SW480 (cell line): ENCODE results near the gene NR6A1.
A peak's percentile ranks its signal among the peaks of the same experiment; 100 is the strongest.

ENCODE experiments used
- DNase-seq: peaks from one replicate; pipeline ENCODE4 v3.0.0-alpha.2; 2016; ENCODE audit warnings: low spot score

NR6A1 gene

DNA sequence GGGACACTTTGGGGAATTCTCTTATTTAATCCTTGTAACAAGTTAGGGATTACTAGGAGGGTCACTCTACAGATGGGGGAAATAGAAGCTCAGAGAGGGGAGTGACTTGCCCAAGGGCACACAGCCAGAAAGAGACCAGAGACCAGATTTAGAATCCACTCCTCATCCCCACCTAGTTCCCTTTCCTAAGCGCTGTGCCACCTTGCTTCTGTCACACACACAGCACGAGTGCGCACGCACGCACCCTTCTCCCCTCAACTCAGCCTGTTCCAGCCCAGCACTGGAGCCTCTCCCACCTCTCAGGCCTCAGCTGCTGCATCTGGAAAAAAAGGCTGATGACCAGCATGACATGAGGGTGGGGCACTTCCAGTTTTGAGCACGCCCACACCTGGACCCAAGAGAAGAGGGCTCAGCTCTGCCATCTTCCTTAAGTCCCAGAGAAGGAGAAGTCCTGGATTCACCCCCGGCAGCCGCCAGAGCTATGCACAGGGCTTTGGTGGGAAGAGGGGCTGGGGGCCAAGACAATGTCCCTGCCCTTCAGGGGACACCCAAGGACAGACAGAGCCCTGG, 282.4 kb downstream of the NR6A1 start:
- no peak for DNase-seq

DNA sequence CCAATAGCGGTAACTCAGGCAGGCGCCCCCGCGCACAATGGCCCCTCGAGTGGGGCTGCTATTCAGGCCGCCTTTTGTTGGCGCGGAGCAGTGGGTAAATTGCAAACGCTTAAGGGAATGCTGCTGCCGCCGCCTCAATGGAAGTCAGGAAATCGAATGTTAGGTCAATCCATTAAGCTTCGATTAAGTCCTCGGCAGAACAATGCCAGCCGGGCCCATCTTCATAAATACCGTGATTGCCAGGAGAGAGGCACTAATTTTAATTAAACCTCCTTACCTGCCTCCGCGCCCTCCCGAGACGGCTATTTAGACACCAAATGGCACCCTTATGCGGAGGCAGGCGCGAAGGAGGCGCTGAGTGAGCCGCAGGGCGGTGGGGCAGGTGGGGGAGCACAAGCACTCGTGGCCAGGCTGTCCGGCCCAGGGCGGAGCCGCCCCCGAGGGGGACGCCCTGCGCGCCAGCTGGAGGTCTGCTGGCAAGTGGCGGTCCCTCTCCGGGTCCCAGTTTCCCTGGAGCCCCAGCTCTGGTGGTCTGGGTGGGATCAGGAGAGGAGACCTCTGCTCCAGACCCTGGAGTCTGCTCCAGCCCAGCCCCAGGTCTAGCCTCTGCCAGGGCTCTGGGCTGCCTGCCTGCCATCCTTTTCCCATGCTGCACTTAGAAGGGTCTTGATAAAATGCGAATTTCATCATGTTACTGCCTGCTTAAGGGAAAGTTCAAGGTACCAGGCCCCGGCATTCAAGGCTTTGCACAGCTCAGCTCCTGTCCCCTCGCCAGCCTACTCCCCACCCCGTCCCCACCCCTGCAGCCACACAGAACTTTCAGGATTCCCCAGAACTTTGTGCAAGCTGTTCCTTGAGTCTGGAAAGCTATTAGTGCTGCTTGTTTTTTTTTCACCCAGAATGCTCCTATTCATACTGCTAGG, 283.6 kb downstream of the NR6A1 start:
- DNase-seq, result no peak

DNA sequence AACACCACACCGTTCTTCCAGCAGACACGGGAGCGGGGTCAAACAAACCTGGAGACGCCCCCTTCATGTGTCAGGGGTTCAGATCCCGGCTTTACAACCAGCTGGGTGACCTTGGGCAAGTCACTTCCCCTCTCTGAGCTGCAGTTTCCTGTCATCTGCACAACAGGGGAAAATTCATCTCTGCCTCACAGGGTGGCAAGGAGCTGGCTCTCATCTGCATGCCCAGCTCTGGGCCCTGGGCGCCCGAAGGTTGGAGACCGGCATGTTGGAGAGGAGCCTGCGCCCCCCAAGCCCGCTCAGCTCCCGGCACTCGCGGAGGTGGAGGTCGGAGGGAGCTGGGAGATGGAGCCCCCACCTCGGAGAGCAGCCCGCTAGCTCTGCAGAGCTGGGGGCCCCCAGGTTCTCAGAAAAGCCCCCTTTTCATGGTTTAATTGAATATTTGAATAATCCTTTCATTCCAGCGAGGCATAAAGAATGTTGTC, 284.3 kb downstream of the NR6A1 start:
- DNase-seq, result no peak

- no peak for DNase-seq
Measured at GRCh38 chr9:124485936-124486335, 285.2 kb downstream of the NR6A1 start.

DNA sequence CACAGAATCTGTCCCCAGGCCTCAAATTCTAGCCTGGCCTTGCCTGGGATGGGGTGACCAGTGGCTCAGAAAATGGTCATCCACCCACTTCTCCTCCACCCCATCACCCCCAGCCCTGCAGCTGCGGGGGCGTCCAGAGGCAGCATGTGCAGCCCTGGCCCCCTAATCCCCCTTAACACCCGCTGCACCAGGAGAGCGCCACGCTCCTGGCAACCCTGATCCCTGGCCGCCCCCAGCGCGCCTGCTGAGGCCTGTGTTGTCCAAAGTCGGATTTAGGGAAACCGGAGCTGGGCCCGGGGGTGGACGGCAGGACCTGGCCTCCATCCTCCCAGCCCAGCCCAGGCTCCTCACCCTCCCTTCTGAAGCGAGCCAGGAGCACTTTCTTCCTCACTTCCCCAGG, 285.9 kb downstream of the NR6A1 start:
- no peak for DNase-seq

- no peak for DNase-seq
Measured at GRCh38 chr9:124483481-124483880, 287.6 kb downstream of the NR6A1 start.

- peak; percentile 65 for DNase-seq
Measured at GRCh38 chr9:124482431-124483031, 288.6 kb downstream of the NR6A1 start.

- DNase-seq, result no peak
Measured at GRCh38 chr9:124481115-124481514, 290.0 kb downstream of the NR6A1 start.

DNA sequence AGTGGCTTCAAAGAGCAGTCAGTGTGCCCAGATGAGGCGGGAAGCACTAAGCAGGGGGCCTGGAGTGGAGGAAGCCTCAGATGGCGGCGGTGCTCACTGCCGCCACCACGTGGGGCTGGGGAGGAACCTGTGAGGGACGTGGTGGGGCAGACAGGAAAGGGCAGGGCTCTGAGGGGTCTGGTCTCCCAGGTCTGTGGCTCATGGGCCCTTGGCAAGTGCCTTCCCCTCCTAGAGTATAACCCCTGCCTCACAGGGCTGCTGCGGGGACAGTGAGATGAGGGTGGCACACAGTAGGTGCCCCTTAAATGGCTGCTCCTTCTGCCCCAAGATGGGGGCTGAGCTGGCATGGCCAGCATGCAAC, 290.5 kb downstream of the NR6A1 start:
- no peak for DNase-seq

- no peak for DNase-seq
Measured at GRCh38 chr9:124479947-124480620, 291.0 kb downstream of the NR6A1 start.

DNA sequence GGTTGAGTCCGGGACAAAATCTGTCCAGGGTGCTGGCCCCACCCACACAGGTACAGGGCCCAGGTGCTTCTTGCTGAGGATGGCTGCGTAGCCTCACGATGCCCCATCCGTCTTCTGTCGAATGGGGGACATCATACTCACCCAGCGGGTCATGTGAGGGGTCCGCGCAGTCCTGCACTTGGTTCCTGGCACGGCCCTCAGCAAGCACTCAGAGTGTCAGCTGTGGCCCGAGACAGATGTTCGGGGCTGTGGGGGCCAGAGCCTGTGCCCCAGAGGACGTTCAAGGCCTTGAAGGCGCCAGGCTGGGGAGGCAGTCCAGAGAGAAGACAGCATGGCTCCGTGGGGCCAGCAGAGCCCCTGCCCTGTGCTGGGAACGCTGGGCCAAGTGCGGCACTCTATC, 291.7 kb downstream of the NR6A1 start:
- no peak for DNase-seq

DNA sequence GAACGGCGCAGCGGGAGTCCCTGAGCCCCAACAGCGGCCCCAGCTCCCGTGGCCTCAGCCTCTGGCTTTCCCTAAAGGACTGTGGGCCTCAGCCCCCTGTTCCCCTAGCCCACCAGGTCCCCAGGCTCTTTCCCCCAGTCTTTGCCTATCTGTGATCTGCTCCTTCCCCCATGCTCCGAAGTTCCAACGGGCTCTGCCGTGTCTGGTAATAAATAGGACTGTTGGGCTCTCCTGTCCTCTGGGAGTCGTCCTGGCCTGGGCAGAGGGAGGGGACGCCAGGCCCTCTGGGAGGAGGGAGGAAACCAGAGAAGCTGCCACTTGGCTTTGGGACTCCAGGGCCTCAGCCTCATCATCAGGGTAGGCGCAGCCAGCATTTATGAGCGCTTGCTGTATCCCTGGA, 292.8 kb downstream of the NR6A1 start:
- no peak for DNase-seq

DNA sequence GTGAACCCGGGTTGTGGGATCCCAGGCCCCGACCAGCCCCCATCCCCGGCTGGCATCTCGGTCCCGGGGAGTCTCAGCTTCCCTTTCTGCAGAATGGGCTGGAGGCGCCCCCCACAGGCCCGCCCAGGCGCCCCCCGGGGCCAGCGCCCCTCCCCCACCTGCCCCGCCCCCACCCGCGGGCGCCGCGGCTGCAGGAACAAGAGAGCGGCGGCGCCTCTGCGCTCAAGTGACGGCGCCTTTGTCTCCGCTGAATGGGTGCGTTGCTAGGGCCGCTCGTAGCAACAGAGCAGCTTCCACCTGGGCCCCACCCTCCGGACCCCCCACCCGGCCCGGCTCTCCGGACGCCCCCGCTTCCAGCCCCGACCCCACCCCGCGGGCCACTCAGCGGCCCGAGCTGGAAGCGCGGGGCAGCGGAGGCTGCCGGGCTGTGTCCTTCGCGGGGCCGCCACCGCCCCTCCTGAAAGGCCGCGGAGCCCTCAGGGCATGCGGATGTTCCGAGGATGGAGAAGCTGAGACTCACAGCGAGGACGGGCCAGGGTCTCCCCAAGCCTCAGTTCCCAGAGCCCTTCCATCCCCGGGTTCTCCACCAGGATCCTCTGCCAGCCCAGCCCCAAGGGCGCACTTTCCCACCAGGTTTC, 293.3 kb downstream of the NR6A1 start:
- DNase-seq, result no peak

- no peak for DNase-seq
Measured at GRCh38 chr9:124477211-124477647, 293.9 kb downstream of the NR6A1 start.

DNA sequence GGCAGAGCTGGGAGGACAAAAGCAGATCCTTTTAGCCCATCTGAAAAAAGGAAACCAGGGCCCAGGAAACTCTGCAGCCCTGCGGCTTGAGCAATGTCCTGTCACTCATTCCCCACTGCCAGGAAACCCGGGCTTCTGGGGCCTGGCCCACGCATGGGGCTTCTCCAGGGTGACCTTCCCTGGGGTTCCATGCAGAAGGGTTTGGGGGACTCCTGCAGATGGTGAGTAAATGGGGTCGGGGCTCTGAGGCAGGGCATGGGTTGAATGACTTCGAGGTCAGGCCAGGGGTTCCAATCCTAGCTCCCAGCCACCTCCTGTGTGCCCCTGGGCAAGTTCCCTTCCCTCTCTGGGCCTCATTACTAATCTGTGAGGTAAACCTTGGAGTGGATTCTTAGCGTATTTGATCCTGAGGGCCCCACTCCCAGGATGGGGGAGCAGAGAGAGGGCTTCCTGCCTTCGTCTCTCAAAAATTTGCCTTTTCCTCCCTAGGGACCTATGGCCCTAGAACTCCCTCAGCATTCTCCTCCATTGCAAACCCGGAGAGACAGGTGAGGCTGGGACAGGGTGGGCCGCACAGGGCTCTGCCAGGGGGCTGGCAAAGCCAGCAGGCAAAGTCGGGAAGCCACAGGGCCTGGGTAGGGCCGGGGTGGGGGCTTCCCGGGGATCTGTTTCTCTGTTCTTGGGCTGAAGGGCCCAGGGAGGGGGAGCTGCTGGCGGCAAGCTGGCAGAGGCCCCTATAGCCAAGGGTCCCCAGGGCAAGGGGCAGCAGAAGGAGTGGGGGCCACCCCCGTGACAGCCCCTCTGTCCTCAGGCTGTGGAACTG, 295.0 kb downstream of the NR6A1 start:
- no peak for DNase-seq

- no peak for DNase-seq
Measured at GRCh38 chr9:124475158-124475867, 295.8 kb downstream of the NR6A1 start.

DNA sequence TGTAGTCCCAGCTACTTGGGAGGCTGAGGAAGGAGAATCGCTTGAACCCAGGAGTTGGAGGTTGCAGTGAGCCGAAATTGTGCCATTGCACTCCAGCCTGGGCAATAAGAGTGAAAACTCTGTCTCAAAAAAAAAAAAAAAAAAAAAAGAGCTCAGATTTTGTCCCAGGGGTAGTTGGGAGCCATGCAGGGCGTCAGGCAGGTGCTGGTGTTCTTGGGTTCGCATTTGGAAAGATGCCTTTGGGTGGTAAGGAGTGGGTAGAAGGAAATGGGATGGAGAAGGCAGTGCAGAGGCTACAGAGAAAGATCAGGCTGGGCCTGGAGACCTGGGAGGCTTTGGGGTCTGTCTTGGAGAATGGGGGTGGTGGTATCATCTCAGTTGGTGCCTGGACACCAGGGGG, 297.0 kb downstream of the NR6A1 start:
- DNase-seq, result no peak

DNA sequence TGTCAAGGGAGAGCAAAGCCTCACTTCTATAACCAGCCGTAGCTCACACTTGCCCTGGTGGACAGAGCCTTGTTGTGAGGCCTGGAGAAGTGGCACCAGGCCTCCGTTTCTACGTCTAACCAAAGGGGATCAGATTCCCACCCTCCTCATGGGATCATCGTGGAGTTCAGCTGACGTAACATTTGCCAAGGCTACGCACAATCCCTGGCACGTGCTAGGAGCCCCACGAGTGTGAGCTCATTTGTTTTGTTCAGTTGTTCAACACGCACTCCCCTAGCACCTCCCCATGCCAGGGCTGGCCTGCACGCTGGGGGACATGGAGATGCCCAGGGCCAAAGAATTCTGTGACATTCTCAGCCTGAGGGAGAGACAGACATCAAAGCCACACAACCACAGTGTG, 297.8 kb downstream of the NR6A1 start:
- DNase-seq, result no peak

DNA sequence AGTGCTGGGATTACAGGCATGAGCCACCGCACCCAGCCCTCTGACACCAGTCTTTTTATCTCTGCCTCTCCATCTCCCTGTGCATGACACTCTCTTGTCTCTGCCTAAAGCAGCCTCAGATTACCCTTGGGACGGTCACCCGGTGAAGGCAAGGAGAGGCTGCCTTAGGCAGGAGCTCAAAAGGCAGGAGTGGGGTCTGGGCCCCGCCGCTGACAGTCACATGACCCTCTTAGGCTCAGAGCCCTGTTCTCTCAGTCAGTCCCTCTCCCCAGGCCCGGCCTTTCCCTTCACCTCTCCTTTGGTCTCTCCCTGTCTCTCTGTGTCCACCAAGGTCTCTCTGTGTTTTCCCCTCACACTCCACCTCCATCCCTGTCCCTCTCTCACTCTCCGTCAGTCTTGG, 298.3 kb downstream of the NR6A1 start:
- DNase-seq, result no peak

DNA sequence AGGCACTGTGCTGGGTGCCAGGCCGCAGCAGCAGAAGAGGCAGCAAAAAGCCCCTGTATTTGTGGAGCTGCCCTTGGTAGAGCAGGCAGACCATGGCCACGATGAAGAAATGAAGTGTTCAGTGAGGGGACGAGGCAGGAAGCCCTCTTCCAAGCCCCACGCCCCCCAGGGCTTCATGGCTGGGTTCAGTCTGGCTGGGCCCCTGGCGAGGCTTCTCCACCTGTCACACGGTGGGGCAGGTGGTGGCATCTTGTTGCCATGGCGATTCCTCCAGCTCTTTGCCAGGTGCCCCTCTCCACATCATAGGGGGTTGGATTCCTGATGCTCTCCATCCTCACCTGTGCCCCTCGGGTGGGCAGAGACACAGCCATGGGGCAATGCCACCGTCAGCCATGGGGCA, 299.4 kb downstream of the NR6A1 start:
- no peak for DNase-seq

- DNase-seq, result no peak
Measured at GRCh38 chr9:124470726-124471125, 300.4 kb downstream of the NR6A1 start.
